NT2/D1 (cell line): ENCODE data around the gene APOB.

Experiments used
- DNase-seq: peaks from one replicate; pipeline ENCODE4 v3.0.0-alpha.2; 2011; ENCODE audit warnings: low read depth, low spot score
- H3K27me3 ChIP-seq: 2 replicates; pipeline ENCODE4 v1.6.0; 2011; ENCODE audit warnings: mild to moderate bottlenecking; ENCODE audit not compliant: insufficient read length, insufficient read depth
- H3K36me3 ChIP-seq: 2 replicates; pipeline ENCODE4 v1.6.1; 2011; ENCODE audit warnings: mild to moderate bottlenecking, low read length, mixed read lengths; ENCODE audit not compliant: insufficient read depth, insufficient read length
- H3K4me1 ChIP-seq: 2 replicates; pipeline ENCODE4 v1.5.1; 2011; ENCODE audit not compliant: insufficient read depth, insufficient read length
- H3K4me3 ChIP-seq: 2 replicates; pipeline ENCODE4 v1.5.1; 2011; ENCODE audit warnings: low read depth; ENCODE audit not compliant: insufficient read length
- H3K9ac ChIP-seq: 2 replicates; pipeline ENCODE4 v1.6.0; 2011; ENCODE audit warnings: low read depth; ENCODE audit not compliant: insufficient read length
- H3K9me3 ChIP-seq: 2 replicates; pipeline ENCODE4 v1.5.1; 2011; ENCODE audit warnings: mild to moderate bottlenecking, low read length; ENCODE audit not compliant: insufficient read depth
- SUZ12 ChIP-seq: IDR thresholded peaks from 2 replicates; pipeline ENCODE4 v1.6.1; 2011; ENCODE audit not compliant: insufficient read length, insufficient read depth; ENCODE audit errors: extremely low read depth
- YY1 ChIP-seq: IDR thresholded peaks from 2 replicates; pipeline ENCODE4 v1.6.1; 2011; ENCODE audit not compliant: insufficient read length, insufficient read depth
- ZNF274 ChIP-seq: IDR thresholded peaks from 2 replicates; pipeline ENCODE4 v1.6.1; 2011; ENCODE audit warnings: mild to moderate bottlenecking, low read depth, low read length

The APOB gene

DNA sequence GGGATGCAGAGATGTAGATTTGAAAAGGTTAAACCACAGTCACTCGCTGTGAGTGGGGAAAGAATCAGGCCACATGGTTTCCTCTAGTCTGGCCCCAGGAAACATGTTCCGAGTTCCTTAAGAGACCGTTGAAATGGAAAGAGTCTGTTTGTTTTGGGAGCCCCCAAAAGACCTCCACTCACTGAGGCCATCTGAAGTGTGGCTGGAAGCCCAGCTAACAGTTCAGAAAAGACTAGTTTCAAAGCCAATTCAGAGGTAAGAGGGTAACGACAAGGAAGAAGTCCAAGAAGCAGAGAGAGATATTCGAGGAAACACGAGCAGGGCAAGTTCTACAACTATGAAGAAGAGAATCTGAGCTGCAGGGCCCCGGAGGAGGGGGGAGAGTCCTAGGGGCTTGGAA lies 61.0 kb downstream of the APOB start:
- H3K27me3 ChIP-seq, result no peaks in the 10 kb centered on the region
- TF ChIP-seq ZNF274 (no peak), SUZ12 (no peak), YY1 (no peak)
- H3K36me3 ChIP-seq, result no peaks in the 10 kb centered on the region
- no peak for DNase-seq
- H3K9me3 ChIP-seq, result no peaks in the 10 kb centered on the region
- H3K4me3 ChIP-seq, result no peak overlapping the region
- no peak overlapping the region for H3K9ac ChIP-seq
- H3K4me1 ChIP-seq, result peaks cover 4% of the 10 kb centered on the region

DNA sequence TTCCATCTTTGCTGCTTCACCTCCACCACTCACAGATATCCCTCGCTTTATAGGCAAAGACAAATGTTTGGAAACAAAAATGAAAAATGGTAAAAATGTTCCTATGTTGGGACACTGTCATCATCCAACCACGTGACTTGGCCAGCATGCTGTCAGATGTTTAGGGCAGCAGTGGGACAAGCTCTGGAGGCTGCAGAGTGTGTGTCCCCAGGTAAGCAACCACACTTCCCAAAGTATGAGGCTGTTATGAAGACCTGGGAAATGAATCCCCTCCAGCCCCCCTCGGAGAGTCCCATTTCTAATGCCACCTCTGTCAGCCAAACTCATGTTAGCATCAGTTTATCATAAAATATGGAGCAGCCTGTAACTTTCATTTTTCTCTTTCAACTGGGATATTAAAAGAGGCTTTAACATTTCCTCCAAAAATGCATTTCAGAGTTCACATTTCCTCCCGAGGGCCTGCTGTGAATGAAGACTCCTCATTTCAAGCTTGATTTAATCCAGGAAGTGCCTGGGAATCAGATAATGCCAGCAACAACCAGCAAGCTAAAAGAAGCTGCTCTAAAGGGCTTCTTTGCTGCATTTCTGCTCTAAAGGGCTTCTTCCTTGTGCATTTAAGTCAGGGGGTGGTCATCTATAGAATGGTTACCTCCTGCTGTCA lies 66.2 kb downstream of the APOB start:
- H3K9me3 ChIP-seq, result no peaks in the 10 kb centered on the region
- TF ChIP-seq YY1 (no peak), SUZ12 (no peak), ZNF274 (no peak)

DNA sequence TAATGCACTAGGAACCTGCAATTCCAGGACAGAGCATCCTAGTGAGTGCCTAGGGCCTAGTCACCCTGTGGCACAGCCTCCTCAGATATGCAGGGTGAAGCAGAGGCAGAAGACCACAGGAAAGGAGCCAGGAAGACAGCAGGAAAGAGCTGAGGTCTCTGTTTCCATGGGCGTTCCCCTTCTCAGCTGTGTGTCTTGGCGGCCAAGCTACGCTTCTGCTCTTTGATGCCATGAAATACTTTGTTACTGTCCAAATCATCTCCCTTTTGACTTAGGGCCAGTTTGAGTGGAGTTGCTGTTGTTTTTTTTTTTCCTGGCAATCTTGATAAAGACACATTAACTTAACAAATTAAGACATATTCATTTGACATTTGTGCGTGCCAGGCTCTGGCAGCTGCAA lies 67.3 kb downstream of the APOB start:
- Histone ChIP-seq H3K9ac (no peak overlapping the region), H3K36me3 (no peaks in the 10 kb centered on the region), H3K27me3 (no peaks in the 10 kb centered on the region), H3K4me3 (no peak overlapping the region), H3K4me1 (no peaks in the 10 kb centered on the region), H3K9me3 (no peaks in the 10 kb centered on the region)
- no peak for DNase-seq
- no peak for TF ChIP-seq YY1
- no peak for TF ChIP-seq SUZ12
- TF ChIP-seq ZNF274, result no peak

More for the DNA sequence above, 66.2 kb downstream of the APOB start:
- Histone ChIP-seq H3K9ac (no peak overlapping the region), H3K4me3 (no peak overlapping the region), H3K4me1 (no peaks in the 10 kb centered on the region), H3K27me3 (no peaks in the 10 kb centered on the region), H3K36me3 (no peaks in the 10 kb centered on the region)
- DNase-seq, result no peak

DNA sequence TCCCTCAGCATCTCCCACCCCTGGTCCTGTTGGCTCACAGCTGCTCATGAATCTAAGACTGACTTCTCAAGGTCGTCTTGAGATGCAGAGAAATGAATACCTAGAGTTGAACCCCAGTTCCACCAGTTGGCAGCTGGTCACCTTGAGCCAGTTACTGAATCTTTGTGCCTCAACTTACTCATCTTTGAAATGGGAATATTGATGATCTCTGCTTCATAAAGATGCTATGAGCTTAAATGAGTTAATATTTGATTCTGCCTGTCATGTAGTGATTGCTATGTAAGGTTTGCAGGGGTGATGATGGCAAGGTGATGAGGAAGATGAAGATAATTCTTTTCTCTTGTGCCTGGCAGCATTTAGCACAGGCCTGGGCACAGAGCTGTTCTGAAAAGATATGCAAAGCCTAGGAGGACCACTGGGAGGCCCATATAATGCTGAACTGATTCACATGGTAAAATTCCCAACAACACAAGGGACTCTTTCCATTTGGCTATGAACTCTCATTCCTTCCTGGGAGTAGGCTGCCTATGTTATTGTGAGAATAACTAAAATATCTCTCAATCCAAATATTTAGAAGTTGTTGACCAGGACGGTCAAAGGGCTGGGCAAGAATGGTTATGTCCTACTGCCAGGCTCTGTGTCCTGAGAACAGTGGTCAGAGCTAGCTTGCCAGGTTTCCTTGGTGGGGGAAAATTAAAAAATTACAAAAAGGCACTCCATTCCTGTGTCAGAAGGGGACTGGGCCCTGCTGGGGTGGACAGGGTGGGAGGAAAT lies 70.9 kb downstream of the APOB start:
- H3K9me3 ChIP-seq, result no peaks in the 10 kb centered on the region
- DNase-seq, result no peak
- no peaks in the 10 kb centered on the region for H3K27me3 ChIP-seq
- no peaks in the 10 kb centered on the region for H3K4me1 ChIP-seq
- H3K9ac ChIP-seq, result no peak overlapping the region
- no peaks in the 10 kb centered on the region for H3K36me3 ChIP-seq
- TF ChIP-seq YY1, result no peak
- no peak for TF ChIP-seq SUZ12
- TF ChIP-seq ZNF274, result no peak
- no peak overlapping the region for H3K4me3 ChIP-seq

DNA sequence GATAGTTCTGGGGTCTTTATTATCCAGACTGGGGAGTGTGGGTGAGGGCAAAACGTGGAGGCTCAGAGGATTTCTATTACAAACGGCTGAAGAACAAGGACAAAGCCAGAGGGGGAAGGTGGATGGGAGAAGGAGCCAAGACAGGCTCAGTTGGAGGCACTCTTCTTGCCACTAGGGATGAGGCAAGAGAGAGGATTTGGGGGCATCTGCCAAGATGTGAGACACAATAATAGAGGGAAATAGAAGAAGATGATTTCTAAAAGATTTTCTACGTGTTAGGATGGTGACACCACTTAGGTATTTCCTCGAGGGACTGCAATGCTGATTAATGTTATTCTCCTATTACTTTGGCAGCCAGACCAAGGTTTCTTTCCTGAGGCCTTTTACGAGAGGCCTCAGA lies 71.8 kb downstream of the APOB start:
- Histone ChIP-seq H3K9me3 (no peaks in the 10 kb centered on the region), H3K36me3 (no peaks in the 10 kb centered on the region), H3K27me3 (no peaks in the 10 kb centered on the region), H3K9ac (no peak overlapping the region), H3K4me3 (no peak overlapping the region), H3K4me1 (no peaks in the 10 kb centered on the region)
- no peak for TF ChIP-seq SUZ12
- no peak for TF ChIP-seq YY1
- no peak for TF ChIP-seq ZNF274
- DNase-seq, result no peak

DNA sequence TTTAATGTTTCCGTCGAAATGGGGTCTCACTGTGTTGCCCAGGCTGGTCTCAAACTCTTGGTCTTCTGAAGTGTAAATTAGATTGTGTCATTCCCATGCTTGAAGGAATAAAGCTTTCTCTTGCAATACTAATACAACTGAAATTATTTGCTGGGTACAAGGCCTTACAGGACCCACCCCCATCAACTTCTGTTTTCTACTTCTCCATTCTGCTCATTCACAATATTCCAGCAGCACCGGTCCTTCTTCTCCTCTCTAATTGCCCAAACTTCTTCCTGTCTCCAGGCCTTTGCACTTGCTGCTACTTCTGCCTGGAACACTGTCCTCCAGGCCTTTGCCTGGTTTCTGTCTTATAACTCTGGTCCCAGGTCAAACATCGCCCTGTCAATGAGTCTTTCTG lies 73.8 kb downstream of the APOB start:
- Histone ChIP-seq H3K9me3 (no peaks in the 10 kb centered on the region), H3K27me3 (no peaks in the 10 kb centered on the region), H3K4me3 (no peak overlapping the region), H3K4me1 (no peaks in the 10 kb centered on the region), H3K9ac (no peak overlapping the region), H3K36me3 (no peaks in the 10 kb centered on the region)
- TF ChIP-seq ZNF274 (no peak), YY1 (no peak), SUZ12 (no peak)
- no peak for DNase-seq

DNA sequence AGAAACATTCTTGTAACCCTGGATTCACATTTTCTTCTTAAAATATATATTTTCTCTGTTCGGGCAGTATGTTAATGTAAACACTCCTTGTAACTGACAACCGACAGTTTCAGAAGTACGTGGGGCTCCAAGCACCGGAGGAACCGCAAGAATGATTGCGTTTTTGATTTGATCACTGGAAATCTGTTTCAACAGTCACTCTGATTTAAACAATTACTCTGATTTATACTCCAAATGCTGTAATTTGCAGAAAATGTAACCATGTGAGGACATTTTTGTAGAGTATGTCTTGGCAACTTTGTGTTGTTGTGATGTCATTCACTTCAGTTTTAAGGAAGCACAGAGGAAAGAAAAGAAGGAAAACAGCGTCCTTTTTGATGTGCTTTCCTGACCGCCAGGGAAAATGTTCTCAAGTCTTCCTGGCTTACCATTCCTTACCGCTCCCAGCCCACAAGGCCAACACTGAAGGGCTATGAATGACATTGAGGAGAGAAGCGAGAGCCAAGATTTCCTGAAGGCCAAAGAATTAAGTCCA lies 77.7 kb downstream of the APOB start:
- H3K4me1 ChIP-seq, result no peaks in the 10 kb centered on the region
- no peaks in the 10 kb centered on the region for H3K27me3 ChIP-seq
- DNase-seq, result no peak
- no peaks in the 10 kb centered on the region for H3K9me3 ChIP-seq
- H3K9ac ChIP-seq, result no peak overlapping the region
- no peak for TF ChIP-seq SUZ12
- no peak for TF ChIP-seq ZNF274
- TF ChIP-seq YY1, result no peak
- H3K4me3 ChIP-seq, result no peak overlapping the region
- no peaks in the 10 kb centered on the region for H3K36me3 ChIP-seq
